Left lung (tissue), 10 donors: Measurements from ENCODE around the gene SNED1. TPM values are rescaled to one million over a fixed set of nuclear protein-coding genes. Genes with fewer than 3 reads are reported as not detected.

ENCODE experiments used
- ATAC-seq: fragments of 200-7000 bp; cut with Tn5 transposase; one replicate; pipeline ENCODE4 v1.9.1; 2020; ENCODE audit warnings: moderate library complexity
- DNase-seq, 4 donors: peaks; one replicate each; pipeline ENCODE4 v3.0.0-alpha.2; 2013 to 2020
- H3K27ac ChIP-seq, 2 donors: fragments of 200-600 bp; sonication (generic) in 1 of 2; one replicate each; pipeline versions ENCODE4 v1.5.0 to v1.8.0; 2020 to 2021
- H3K27me3 ChIP-seq, 2 donors: fragments of 200-600 bp; sonication (generic) in 1 of 2; one replicate each; pipeline versions ENCODE4 v1.5.0 to v1.8.0; 2020 to 2021
- H3K36me3 ChIP-seq, 2 donors: fragments of 200-600 bp; sonication (generic) in 1 of 2; one replicate each; pipeline versions ENCODE4 v1.5.0 to v1.8.0; 2020 to 2021
- H3K4me1 ChIP-seq, 2 donors: fragments of 200-600 bp; one replicate each; pipeline ENCODE4 v1.8.0; 2021
- H3K4me3 ChIP-seq, 2 donors: fragments of 200-600 bp; sonication (generic) in 1 of 2; one replicate each; pipeline versions ENCODE4 v1.5.0 to v1.8.0; 2020 to 2021; ENCODE audit warnings: mild to moderate bottlenecking in 1 of 2
- H3K9me3 ChIP-seq, 2 donors: fragments of 200-600 bp; sonication (generic) in 1 of 2; one replicate each; pipeline versions ENCODE4 v1.5.0 to v1.8.0; 2020 to 2021
- CTCF ChIP-seq, 2 donors: fragments of 200-600 bp; sonication (generic) in 1 of 2; IDR thresholded peaks; one replicate each; pipeline versions ENCODE4 v1.5.0 to v1.8.0; 2021; ENCODE audit warnings: antibody characterized with exemption in 2 of 2
- intact Hi-C, 2 donors: fragments of 100-400 bp; cut with DNase I; formaldehyde crosslinking; loops; one replicate each; pipeline versions ENCODE4 v1.11.2 to v1.14.2; 2022
- polyA plus RNA-seq, 6 donors: library from polyadenylated mRNA; unstranded; fragments of 120-200 nt; gene quantifications; one replicate each; pipeline ENCODE4 v1.2.1, GENCODE V29; 2013; ENCODE audit not compliant: insufficient read length in 6 of 6
- total RNA-seq, 2 donors: library from RNA; stranded (reverse); fragmentation: NEBNext Ultra II Directional; extraction: Animal tissue kit (Norgen Biotek cat#: 25700); gene quantifications; one replicate each; pipeline ENCODE4 v1.2.1, GENCODE V29; 2021
- donor health status: DM: no; HTN: yes; CAD: no.
- donor health status: DM: no; HTN: no; CAD: no.

Gene SNED1
- total and polyA plus RNA-seq, 8 donors, result 36.4 to 81.0 (median 54.7) TPM

GRCh38 chr2:240966457-240966905 lies 31.9 kb upstream of the SNED1 start:
- Histone ChIP-seq H3K9me3 (no peaks in the 10 kb centered on the region), H3K27me3 (no peaks in the 10 kb centered on the region), H3K4me1 (peaks cover 0 to 9% of the 10 kb centered on the region in 2 donors), H3K27ac (no peak overlapping the region), H3K4me3 (no peak overlapping the region), H3K36me3 (no peaks in the 10 kb centered on the region)
- intact Hi-C loops, result no loop called here
- no peak for TF ChIP-seq CTCF (IDR thresholded peaks at IDR 0.05)
- ATAC-seq (no peak), DNase-seq (peak in 1 of 4 donors; percentile 22)

- intact Hi-C loops, result no loop called here
- TF ChIP-seq CTCF (IDR thresholded peaks at IDR 0.05), result no peak
- peak in 1 of 4 donors; percentile 32 for DNase-seq
Observed at GRCh38 chr2:240966906-240967680, 31.3 kb upstream of the SNED1 start.

GRCh38 chr2:240967681-240968621 lies 30.5 kb upstream of the SNED1 start:
- Histone ChIP-seq H3K27ac (no peak overlapping the region), H3K36me3 (no peaks in the 10 kb centered on the region), H3K4me1 (peaks cover 0 to 9% of the 10 kb centered on the region in 2 donors), H3K4me3 (no peak overlapping the region), H3K9me3 (no peaks in the 10 kb centered on the region), H3K27me3 (no peaks in the 10 kb centered on the region)
- ATAC-seq (no peak), DNase-seq (peak in 1 of 4 donors; percentile 27)
- intact Hi-C loops, result no loop called here
- TF ChIP-seq CTCF (IDR thresholded peaks at IDR 0.05), result no peak

More at GRCh38 chr2:240966906-240967680, 31.3 kb upstream of the SNED1 start:
- Histone ChIP-seq H3K9me3 (no peaks in the 10 kb centered on the region), H3K36me3 (no peaks in the 10 kb centered on the region), H3K27ac (no peak overlapping the region), H3K4me3 (no peak overlapping the region), H3K27me3 (no peaks in the 10 kb centered on the region), H3K4me1 (peaks cover 0 to 9% of the 10 kb centered on the region in 2 donors)
- no peak for ATAC-seq

- no peak for TF ChIP-seq CTCF (IDR thresholded peaks at IDR 0.05)
- peaks cover 0 to 9% of the 10 kb centered on the region in 2 donors for H3K4me1 ChIP-seq
- DNase-seq, result peak in 2 of 4 donors; percentile 53 to 79
Observed at GRCh38 chr2:240968731-240969624, 29.4 kb upstream of the SNED1 start.

More at GRCh38 chr2:240968731-240969624, 29.4 kb upstream of the SNED1 start:
- Histone ChIP-seq H3K36me3 (no peaks in the 10 kb centered on the region), H3K27ac (no peak overlapping the region), H3K4me3 (no peak overlapping the region), H3K9me3 (no peaks in the 10 kb centered on the region), H3K27me3 (no peaks in the 10 kb centered on the region)
- ATAC-seq, result no peak
- intact Hi-C loops, result no loop called here
